MCF 10A (cell line): ENCODE results near the gene ABR. TPM values are rescaled to one million over a fixed set of nuclear protein-coding genes. Genes with fewer than 3 reads are reported as not detected.
"Not testable (repeated sequence)": the region's sequence is repeated elsewhere in the genome, so short reads cannot be mapped to it uniquely, and the experiment has no call there.

Source experiments
- BruUV-seq: library from RNA; stranded (reverse); fragments of 400-500 nt; replicated peaks from 2 replicates; lab custom pipeline; 2021; lab: Mats Ljungman, UMichigan
- CTCF ChIA-PET: fragments of 300-600 bp; sonication (Branson Sonifier 250); formaldehyde crosslinking; extraction: SDS; loops from one replicate; lab custom pipeline; 2021; ENCODE audit warnings: antibody characterized with exemption, inconsistent platforms; lab: Yijun Ruan, JAX
- POLR2A ChIA-PET: fragments of 300-600, 350-650 bp; sonication (Branson Sonifier 250); formaldehyde crosslinking; extraction: SDS; loops from one replicate; lab custom pipeline; 2020; ENCODE audit warnings: antibody characterized with exemption, inconsistent platforms; lab: Yijun Ruan, JAX
- DNase-seq: peaks from one replicate; pipeline ENCODE4 v3.0.0-alpha.2; 2018; ENCODE audit not compliant: unreplicated experiment
- H3K27ac Mint-ChIP-seq: one replicate; pipeline ENCODE4 v1.8.0; 2022; ENCODE audit warnings: mild to moderate bottlenecking, low read depth, mixed read lengths; ENCODE audit not compliant: unreplicated experiment
- H3K27me3 Mint-ChIP-seq: one replicate; pipeline ENCODE4 v1.8.0; 2022; ENCODE audit warnings: mixed read lengths; ENCODE audit not compliant: insufficient read depth, unreplicated experiment
- H3K36me3 Mint-ChIP-seq: one replicate; pipeline ENCODE4 v1.8.0; 2022; ENCODE audit warnings: mild to moderate bottlenecking, moderate library complexity, mixed read lengths; ENCODE audit not compliant: insufficient read depth, unreplicated experiment
- H3K4me1 Mint-ChIP-seq: one replicate; pipeline ENCODE4 v1.8.0; 2022; ENCODE audit warnings: mixed read lengths; ENCODE audit not compliant: insufficient read depth, unreplicated experiment
- H3K4me3 Mint-ChIP-seq: one replicate; pipeline ENCODE4 v1.8.0; 2022; ENCODE audit warnings: mild to moderate bottlenecking, moderate library complexity, mixed read lengths; ENCODE audit not compliant: unreplicated experiment
- H3K9me3 Mint-ChIP-seq: one replicate; pipeline ENCODE4 v1.8.0; 2022; ENCODE audit warnings: mixed read lengths; ENCODE audit not compliant: unreplicated experiment
- CTCF ChIP-seq: fragments of 200-600 bp; IDR thresholded peaks from one replicate; pipeline ENCODE4 v1.8.0; 2022; ENCODE audit warnings: antibody characterized with exemption, mild to moderate bottlenecking; ENCODE audit not compliant: unreplicated experiment
- intact Hi-C: fragments of 100-400 bp; cut with micrococcal nuclease; formaldehyde crosslinking; loops from 2 replicates; pipeline ENCODE4 v1.14.1; 2022
- total RNA-seq: library from RNA; stranded (reverse); gene quantifications from 2 replicates; pipeline ENCODE4 v1.2.3, GENCODE V29; 2022

ABR gene
- total RNA-seq, 1 experiment from 2014 or later = 44.7 TPM

- Mint-ChIP-seq H3K9me3 (no peaks in the 10 kb centered on the region), H3K36me3 (peaks cover 8% of the 10 kb centered on the region), H3K4me3 (no peak overlapping the region), H3K4me1 (no peaks in the 10 kb centered on the region), H3K27me3 (no peaks in the 10 kb centered on the region), H3K27ac (no peak overlapping the region)
- CTCF ChIA-PET = interaction anchor here (0.7 to 2.4 kb wide), 2 partner anchors 10 to 106 kb away, joined by 3 to 8 read pairs; no protein-coding TSS in a partner anchor
- POLR2A ChIA-PET = interaction anchor here (0.7 kb wide), 1 partner anchor 297 kb away, joined by 3 read pairs; the partner anchor contains the start of gene GEMIN4
- no peak for DNase-seq
- intact Hi-C loops = no loop called here
- no peak for TF ChIP-seq CTCF
- no TSS peak for BruUV-seq
These were observed 130.1 kb downstream of the ABR start for GRCh38 chr17:1049446-1050225.

GRCh38 chr17:1048516-1049115, 131.2 kb downstream of the ABR start:
- POLR2A ChIA-PET = interaction anchor here (0.7 kb wide), 1 partner anchor 296 kb away, joined by 3 read pairs; the partner anchor contains the start of gene GEMIN4
- intact Hi-C loops, H3K4me3 Mint-ChIP-seq, DNase-seq, BruUV-seq, H3K27ac Mint-ChIP-seq, H3K9me3 Mint-ChIP-seq, H3K36me3 Mint-ChIP-seq, H3K27me3 Mint-ChIP-seq, H3K4me1 Mint-ChIP-seq: not testable (repeated sequence)
- CTCF ChIA-PET = interaction anchor here (0.6 to 2.4 kb wide), 2 partner anchors 11 to 140 kb away, joined by 3 to 8 read pairs; no protein-coding TSS in a partner anchor

GRCh38 chr17:1047879-1048470, 131.8 kb downstream of the ABR start:
- Mint-ChIP-seq H3K27ac (no peak overlapping the region), H3K9me3 (no peaks in the 10 kb centered on the region), H3K36me3 (peaks cover 5% of the 10 kb centered on the region), H3K4me3 (no peak overlapping the region), H3K27me3 (no peaks in the 10 kb centered on the region), H3K4me1 (no peaks in the 10 kb centered on the region)
- DNase-seq = no peak
- POLR2A ChIA-PET = interaction anchor here (0.7 kb wide), 1 partner anchor 142 kb away, joined by 3 read pairs; no protein-coding TSS in a partner anchor
- CTCF ChIA-PET = interaction anchor here (0.6 to 2.4 kb wide), 3 partner anchors 12 to 140 kb away, joined by 3 to 8 read pairs (median 3); no protein-coding TSS in a partner anchor
- intact Hi-C loops = no loop called here
- BruUV-seq = no TSS peak
- no peak for TF ChIP-seq CTCF

- Mint-ChIP-seq H3K27me3 (no peaks in the 10 kb centered on the region), H3K9me3 (peaks cover 6% of the 10 kb centered on the region), H3K36me3 (peaks cover 5% of the 10 kb centered on the region), H3K4me3 (no peak overlapping the region), H3K4me1 (no peaks in the 10 kb centered on the region), H3K27ac (no peak overlapping the region)
- ChIA-PET POLR2A (interaction anchor here (0.7 kb wide), 1 partner anchor 142 kb away, joined by 3 read pairs; no protein-coding TSS in a partner anchor), CTCF (interaction anchor here (0.5 to 2.4 kb wide), 4 partner anchors 9 to 268 kb away, joined by 3 to 8 read pairs (median 4); no protein-coding TSS in a partner anchor)
- intact Hi-C loops = no loop called here
- no TSS peak for BruUV-seq
- TF ChIP-seq CTCF = no peak
- no peak for DNase-seq
These were observed 132.5 kb downstream of the ABR start for GRCh38 chr17:1047177-1047878.
